Hippocampal formation (tissue), 2 donors: ENCODE results near the gene FANCL.
"Not testable (repeated sequence)": the region's sequence is repeated elsewhere in the genome, so short reads cannot be mapped to it uniquely, and the experiment has no call there.

Experiments
- DNase-seq, 2 donors: peaks; one replicate each; lab custom pipeline; 2025; lab: John Stamatoyannopoulos, UW

The FANCL gene

DNA sequence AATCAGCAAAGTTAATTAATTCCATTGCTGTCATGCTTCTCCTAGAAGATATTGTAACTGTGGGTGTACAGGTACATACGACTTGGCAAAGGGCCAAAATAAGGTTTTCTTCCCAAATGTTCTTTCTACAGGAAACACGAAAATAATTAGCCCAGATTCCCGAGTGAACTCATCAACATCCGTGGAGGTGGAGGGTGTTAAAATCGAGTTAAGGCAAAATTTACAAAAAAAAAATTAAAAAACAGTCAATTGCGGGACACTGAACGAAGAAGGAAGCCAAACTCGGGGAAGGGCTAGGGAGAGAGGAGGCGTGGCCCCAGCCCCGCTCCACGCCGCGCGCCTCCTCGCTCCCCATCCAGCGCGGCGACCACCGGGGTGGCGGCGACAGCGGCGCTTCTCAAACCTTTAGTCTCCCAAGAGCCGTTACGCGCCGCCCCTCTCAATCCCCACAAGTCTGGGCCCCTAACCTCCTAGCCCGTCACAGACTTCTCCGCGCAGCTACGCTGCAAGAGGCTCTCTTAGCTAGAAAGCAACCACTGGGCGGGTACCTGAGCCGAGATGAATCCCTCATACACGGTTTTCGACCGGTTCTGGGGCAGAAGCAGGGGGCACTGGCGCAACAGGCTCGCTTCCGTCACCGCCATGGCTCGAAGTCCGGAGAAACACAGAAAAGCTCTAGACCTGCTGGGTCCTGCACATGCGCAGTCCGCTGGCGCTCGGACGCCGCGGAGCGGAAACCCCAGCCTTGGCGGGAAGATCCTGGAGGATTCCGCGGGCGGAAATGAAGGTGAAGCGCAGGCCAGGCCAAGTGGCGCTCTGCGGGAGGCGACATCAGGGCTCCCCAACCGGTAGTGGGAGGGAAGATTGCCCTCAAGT, at the start of gene FANCL:
TSS of gene FANCL (minus strand) at position 656 of the 876 bp plus-strand sequence. CDS start at position 644, 12 bp downstream.
- peak; percentile 85 to 86 for DNase-seq

DNA sequence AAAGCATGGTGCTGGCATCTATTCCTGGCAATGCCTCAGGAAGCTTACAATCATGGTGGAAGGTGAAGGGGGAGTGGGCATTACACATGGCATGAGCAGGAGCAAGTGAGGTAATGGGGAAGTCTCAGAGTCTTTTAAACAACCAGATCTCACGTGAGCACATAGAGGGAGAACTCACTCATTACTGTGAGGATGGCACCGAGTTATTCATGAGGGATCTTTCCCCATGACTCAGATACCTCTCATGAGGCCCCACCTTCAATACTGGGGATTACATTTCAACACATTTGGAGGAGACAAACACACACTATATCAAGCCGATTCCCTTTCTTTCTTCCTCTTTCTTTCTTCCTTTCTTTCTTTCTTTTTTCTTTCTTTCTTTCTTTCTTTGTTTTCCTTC, 47.9 kb upstream of the FANCL start:
- no peak for DNase-seq

DNA sequence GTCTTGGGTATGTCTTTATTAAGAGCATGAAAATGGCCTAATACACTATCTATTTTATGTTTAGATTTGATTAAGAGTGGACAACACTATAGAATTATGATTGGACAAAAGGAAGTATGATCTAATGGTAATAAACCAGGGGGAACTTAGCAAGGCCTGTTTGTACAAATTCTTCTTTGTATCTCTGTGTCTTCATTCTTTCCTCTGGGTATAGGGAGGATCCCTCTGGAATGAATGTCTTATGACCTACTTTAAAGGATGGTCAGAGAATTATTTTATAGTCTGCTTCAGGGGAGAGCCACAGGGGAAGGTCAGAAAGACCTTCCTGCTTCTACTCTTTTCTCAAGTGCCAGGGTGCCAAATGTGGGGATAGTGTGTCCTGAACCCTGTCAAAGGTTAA, 42.8 kb upstream of the FANCL start:
- DNase-seq, result no peak

DNA sequence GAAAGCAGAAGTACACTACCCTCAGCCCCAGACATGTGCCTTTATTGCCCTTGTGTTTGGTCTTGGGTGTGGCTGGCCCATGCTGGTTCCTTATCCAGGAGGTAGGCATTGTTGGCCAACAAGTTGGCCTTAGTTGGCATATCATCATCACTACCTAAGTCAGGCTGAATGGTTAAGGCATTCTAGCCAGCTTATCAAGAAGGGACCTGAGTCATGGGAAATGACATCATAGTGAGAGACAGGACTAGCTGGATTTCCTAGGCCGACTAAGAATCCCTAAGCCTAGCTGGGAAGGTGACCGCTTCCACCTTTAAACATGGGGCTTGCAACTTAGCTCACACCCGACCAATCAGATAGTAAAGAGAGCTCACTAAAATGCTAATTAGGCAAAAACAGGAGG, 34.0 kb upstream of the FANCL start:
- DNase-seq, result not testable (repeated sequence)

DNA sequence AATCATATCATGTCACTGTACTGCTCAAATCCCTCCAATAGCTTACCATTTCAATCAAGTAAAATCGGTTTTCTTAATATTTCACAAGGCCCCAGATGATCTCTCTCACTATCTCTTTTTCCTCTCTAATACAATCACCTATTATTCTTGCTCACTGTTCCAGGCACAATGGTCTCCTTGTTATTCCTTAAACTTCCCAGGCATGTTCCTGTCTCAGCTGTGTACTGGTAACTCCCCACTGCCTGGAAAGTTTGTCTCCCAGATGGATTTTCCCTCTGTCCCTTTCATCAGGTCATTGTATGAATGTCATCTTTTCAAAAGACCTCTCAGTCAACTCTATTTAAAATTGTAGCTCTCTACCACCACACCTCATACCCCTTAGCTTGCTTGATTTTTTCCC, 30.7 kb upstream of the FANCL start:
- peak in 1 of 2 donors; percentile 54 for DNase-seq

DNA sequence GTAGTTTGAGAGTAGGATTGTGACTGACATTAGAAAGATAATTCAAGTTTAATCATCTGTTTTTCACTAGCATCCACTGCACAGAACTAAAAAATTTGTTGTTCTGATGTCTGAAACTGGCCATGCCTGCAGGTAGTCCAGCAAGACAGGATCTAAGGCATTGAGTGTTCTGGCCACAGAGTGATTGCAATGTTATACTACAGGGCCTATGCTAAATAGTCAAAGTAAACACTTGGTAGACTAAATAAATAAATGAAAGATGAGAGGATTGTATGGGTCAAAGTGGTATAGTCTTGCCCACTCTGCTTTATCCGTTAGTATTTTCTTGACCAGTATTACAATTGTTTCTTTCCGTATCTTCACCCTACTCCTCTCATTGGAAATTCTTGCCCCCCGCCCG, 27.6 kb upstream of the FANCL start:
- DNase-seq, result no peak

DNA sequence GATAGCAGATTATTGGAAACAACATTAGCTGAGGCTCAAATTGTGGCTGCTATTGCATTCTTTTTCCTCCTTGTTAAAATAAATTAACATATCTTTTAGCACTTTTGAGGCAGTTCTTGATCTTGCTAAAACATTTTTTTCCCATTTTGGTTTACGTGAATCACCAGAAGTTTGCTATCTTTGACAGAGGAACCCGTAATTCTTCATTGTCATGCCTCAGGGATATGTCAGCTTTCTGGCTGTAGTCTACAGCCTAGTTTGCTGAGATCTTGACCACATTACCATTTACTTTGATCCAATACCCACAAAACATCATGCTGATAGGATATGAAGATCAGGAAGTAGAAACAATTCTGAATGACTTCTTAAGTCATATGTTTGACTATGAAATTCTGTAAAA, 25.1 kb upstream of the FANCL start:
- no peak for DNase-seq

DNA sequence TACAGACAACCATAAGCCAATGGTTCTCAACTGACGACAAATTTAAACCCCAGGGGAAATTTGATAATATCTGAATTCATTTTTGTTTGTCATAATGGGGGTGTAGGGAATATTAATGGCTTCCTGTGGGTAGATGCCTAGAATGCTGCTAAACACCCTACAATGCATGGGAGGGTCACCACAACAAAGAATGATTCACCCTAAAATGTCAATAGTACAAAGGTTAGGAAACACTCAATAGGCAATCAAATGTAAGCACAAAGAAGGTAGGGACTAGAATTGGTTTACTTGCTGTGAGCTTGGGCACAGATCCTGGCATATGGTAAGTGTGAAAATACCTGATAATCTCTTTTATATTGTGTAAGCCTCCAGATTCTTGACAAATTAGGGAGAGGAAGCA, 20.1 kb upstream of the FANCL start:
- no peak for DNase-seq

DNA sequence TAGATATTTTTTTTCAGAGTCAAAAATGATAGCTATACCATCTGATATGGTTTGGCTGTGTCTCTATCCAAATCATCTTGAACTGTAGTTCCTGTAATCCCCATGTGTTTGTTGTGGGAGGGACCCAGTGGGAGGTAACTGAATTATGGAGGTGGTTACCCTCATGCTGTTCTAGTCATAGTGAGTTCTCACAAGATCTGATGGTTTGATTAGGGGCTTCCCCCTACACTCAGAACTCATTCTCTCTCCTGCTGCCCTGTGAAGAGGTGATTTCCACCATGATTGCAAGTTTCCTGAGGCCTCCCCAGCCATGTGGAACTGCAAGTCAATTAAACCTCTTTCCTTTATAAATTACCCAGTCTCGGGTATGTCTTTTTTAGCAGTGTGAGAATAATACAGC, 17.3 kb upstream of the FANCL start:
- not testable (repeated sequence) for DNase-seq

DNA sequence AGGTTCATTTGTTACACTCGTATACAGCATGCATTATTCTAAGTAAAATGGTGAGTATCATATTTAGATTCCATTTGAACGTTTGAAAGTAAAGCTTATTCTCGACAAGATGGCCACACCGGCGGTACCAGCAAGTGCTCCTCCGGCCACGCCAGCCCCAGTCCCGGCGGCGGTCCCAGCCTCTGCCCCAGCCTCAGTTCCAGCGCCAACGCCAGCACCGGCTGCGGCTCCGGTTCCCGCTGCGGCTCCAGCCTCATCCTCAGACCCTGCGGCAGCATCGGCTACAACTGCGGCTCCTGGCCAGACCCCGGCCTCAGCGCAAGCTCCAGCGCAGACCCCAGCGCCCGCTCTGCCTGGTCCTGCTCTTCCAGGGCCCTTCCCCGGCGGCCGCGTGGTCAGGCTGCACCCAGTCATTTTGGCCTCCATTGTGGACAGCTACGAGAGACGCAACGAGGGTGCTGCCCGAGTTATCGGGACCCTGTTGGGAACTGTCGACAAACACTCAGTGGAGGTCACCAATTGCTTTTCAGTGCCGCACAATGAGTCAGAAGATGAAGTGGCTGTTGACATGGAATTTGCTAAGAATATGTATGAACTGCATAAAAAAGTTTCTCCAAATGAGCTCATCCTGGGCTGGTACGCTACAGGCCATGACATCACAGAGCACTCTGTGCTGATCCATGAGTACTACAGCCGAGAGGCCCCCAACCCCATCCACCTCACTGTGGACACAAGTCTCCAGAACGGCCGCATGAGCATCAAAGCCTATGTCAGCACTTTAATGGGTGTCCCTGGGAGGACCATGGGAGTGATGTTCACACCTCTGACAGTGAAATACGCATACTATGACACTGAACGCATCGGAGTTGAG, 10.4 kb upstream of the FANCL start:
- DNase-seq, result not testable (repeated sequence)

DNA sequence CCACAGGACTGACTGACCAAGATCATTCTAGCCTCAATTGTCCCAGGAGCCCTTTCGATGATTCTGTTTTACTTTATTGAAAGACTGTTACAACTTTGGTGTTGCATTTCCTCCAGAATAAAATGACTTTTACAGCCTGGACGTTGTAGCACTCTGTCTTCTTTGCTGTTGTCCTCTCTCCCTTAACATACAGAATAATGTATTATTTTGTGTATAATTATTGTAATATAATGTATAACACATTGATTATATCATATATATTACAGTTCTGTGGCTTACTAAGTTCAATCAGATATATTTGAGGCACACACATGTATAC, 380 bp upstream of the FANCL start:
- no peak for DNase-seq

DNA sequence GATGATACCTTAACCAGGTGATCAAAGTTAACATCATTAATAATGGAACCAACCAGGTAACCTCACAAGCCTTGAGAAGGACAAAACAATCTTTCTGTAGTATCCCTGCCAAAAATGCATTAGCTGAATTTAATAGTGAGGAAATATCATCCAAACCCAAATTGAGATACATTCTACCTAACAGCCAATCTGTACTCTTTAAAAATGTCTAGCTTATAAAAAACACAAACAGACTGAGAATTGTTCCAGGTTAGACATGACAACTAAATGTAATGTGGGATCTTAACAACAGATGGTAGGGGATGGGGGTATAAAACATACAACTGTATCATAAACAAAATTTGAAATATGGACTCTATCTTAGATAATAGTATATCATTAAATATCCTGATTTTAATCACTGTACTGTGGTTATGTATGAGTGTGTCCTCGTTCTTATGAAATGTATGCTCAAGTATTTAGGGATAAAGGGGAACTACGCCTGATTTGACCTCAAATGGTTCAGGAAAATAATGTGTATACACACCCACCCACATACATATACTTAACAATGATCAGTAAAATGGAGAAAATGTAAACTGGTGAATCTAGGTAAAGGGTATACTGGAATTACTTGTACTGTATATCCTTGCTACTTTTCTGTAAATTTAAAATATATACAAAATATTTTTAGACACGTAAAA, 1.7 kb downstream of the FANCL start:
- DNase-seq, result no peak

DNA sequence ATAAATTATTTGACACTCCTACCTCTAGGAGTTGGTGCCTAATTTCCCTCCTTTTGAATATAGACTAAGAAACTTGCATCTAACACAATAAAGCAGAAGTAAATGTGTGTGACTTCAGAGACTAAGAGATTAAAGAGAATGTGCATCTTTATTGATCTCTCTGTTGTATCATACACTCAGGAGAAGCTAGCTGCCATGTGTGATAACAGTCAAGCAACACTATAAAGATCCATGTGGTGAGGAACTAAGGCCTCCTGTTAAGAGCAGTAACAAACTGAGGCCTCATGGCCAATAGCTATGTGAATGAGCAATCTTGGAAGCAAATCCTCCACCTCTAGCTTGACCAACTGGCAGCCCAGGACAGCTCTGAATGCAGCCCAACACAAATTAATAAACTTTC, 3.4 kb downstream of the FANCL start:
- no peak for DNase-seq

DNA sequence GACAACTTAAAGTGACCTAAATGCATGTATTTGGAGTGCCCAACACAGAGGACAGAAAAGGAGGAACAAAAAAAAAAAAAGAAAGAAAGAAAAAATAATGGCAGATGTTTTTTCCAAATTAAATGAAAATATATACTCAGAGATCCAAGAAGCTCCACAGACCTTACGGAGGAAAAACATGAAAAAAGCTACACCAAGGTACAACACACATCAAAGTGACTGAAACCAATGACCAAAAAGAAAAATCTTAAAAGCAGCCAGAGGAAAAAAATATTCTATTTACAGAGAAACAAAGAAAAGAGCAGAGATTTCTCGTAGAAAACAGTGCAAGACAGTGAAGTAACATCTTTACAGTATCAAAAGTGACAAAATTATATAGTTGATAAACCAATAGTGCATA, 5.1 kb downstream of the FANCL start:
- no peak for DNase-seq

DNA sequence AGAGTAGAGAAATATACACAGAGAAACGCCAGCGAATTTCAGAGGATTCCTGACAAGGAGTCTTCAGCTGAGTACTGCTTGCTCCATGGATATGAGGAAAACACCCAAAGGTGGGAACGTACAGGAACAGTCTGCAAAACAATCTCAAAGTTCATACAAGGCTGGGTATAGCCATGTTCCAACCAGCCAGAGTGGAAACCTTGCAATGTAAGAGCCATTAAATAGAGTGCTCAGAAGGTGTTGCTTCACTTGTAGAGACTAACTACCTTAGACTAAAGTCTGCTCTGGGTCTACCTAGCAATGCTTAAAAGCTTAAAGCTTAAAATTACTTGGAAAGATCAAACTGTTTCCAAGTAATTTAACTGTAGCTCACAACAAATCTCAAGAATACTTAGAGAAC, 6.0 kb downstream of the FANCL start:
- no peak for DNase-seq

DNA sequence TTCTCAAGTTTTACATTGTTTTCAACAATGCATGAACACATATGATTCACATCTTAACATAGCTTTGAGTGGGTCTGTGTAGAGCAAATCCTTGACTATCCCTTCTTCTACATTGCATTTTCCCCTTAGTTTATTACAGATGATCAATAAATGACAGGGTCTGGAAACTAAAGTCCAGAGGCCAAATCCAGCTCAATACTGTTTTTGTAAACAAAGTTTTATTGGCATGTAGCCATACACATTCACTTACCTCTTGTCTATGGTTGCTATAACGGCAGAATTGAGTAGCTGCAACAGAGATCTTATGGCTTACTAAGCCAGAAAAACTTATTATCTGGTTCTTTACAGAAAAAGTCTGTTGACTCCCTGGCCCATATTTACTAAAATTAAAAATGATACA, 12.8 kb downstream of the FANCL start:
- no peak for DNase-seq

DNA sequence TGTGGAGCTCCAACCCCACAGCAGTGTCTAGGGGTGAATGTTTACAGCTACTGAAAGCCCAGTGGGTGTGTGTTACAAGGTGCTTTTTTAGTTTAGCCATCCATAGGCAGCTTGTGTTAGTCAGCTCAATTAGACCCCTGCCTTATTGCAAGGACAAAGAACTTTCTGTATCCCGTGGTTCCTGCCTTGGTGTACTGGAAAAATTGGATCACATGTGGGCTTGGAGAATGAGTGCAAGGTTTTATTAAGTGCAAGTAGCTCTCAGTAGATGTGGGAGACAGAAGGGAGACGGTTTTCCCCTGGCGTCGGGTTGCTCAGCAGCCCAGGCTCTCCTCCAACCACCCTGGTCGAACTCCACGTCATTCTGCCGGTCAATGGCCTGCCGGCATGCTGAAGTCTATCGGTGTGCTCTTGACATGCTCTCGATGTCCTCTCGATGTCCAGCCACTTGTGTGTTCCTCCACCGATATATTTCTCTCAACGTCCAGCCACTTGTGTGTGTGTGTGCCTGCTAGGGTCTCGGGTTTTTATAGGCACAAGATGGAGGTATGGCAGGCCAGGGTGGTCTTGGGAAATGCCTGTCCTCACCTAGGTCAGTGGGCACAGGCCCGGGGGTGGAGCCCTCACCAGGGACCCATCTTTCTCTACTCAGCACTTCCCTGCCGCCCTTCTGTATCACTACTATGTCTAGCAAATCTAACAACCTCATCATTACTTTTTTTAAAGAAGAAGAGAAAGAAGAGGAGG, 13.8 kb downstream of the FANCL start:
- no peak for DNase-seq

DNA sequence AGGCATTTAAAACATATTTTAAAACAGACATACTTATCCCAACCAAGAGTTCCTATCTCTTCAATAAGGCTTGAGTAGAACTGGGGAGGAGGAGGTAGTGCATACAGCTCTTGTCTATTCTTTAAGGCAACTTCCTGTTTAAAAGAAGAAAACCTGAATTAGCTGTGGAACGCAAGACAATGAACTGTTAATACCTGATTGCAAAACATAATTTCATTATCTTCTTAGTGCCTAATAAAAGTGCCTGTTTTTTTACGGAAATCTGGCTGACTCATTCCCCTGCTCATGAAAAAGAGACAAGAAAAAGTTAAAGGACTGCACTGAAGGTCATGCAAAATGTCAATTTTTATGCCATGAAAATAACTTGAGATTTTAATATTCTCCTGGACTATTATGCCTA, 19.2 kb downstream of the FANCL start:
- DNase-seq, result no peak

DNA sequence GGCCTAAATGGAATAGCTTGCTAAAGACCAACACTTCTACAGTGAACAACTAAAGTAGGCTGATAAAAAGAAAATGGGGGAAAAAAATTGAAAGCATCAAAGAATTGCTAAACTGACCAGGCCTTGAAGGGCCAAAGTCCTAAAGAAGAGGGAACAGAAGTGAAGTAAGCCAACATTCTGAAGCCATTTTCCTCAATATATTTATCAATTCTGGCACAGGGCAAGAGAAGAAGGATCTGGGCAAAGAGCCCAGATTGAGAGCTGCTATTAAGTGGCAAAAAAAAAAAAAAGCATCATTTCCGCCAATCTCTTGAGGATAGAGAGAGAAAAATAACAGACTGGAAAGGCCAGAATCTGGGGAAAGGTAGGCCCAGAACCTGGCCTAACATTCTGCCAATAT, 25.7 kb downstream of the FANCL start:
- no peak for DNase-seq

DNA sequence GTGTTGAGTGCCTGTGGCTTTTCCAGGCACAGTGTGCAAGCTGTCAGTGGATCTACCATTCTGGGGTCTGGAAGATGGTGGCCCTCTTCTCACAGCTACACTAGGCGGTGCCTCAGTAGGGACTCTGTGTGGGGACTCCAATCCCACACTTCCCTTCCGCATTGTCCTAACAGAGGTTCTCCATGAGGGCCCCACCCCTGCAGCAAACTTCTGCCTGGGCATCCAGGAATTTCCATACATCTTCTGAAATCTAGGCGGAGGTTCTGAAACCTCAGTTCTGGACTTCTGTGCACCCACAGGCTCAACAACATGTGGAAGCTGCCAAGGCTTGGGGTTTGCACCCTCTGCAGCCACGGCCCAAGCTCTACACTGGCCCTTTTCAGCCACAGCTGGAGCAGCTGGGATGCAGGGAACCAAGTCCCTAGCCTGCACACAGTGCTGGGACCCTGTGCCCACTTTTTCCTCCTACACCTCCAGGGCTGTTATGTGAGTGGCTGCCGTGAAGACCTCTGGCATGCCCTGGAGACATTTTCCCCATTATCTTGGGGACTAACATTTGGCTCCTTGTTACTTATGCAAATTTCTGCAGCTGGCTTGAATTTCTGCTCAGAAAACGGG, 30.1 kb downstream of the FANCL start:
- not testable (repeated sequence) for DNase-seq

DNA sequence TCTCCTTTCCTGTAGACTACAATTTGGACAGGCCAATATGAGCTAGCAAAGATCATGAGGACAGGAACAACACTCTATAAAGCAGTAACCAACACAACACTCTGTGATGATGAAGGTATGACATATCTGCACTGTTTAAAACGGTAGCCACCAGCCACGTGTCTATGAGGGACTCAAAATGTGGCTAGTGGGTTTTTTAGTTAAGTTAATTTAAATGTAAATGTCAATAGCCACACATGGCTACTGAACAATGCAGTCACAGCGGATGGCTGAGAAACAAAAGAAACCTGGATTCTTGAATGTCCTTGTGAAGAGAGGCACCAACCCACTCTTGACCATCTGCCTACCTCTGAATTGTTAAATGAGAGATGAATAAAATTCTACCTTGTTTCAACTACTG, 33.9 kb downstream of the FANCL start:
- no peak for DNase-seq
